Measurements from ENCODE around the gene ZNF646. TPM values are rescaled to one million over a fixed set of nuclear protein-coding genes. Genes with fewer than 3 reads are reported as not detected.

The ZNF646 gene
- total RNA-seq, 4 donors from 2014 or later = 3.3 to 17.3 (median 15.1) TPM

- no peaks in the 10 kb centered on the region for H3K36me3 ChIP-seq
- H3K4me3 ChIP-seq = no peak overlapping the region
- intact Hi-C loops (cut with DNase I; ENCODE audit: low total_unique reads) = no loop called here
- H3K9me3 ChIP-seq = no peaks in the 10 kb centered on the region
- no peak for TF ChIP-seq POLR2A (IDR thresholded peaks at IDR 0.05)
- H3K4me1 ChIP-seq = peaks cover 0 to 4% of the 10 kb centered on the region in 2 donors
- H3K27me3 ChIP-seq = no peaks in the 10 kb centered on the region
- no peak overlapping the region for H3K27ac ChIP-seq
- no peak for DNase-seq
Observed at GRCh38 chr16:31120129-31120528, 45.9 kb downstream of the ZNF646 start.

GRCh38 chr16:31125844-31126243, 51.6 kb downstream of the ZNF646 start:
- H3K4me1 ChIP-seq = peaks cover 0 to 11% of the 10 kb centered on the region in 2 donors
- intact Hi-C loops (cut with DNase I; ENCODE audit: low total_unique reads) = no loop called here
- H3K27me3 ChIP-seq = no peaks in the 10 kb centered on the region
- no peaks in the 10 kb centered on the region for H3K9me3 ChIP-seq
- H3K27ac ChIP-seq = no peak overlapping the region
- DNase-seq = no peak
- TF ChIP-seq CTCF (IDR thresholded peaks at IDR 0.05) (no peak), POLR2A (IDR thresholded peaks at IDR 0.05) (no peak)
- no peaks in the 10 kb centered on the region for H3K36me3 ChIP-seq
- no peak overlapping the region for H3K4me3 ChIP-seq

GRCh38 chr16:31127182-31127581, 53.0 kb downstream of the ZNF646 start:
- H3K27me3 ChIP-seq = no peaks in the 10 kb centered on the region
- no peak for DNase-seq
- no peaks in the 10 kb centered on the region for H3K9me3 ChIP-seq
- no peaks in the 10 kb centered on the region for H3K36me3 ChIP-seq
- H3K4me1 ChIP-seq = peaks cover 0 to 11% of the 10 kb centered on the region in 2 donors
- H3K27ac ChIP-seq = no peak overlapping the region
- no peak overlapping the region for H3K4me3 ChIP-seq
- TF ChIP-seq POLR2A (IDR thresholded peaks at IDR 0.05) = no peak
- TF ChIP-seq CTCF (IDR thresholded peaks at IDR 0.05) = no peak
- intact Hi-C loops (cut with DNase I; ENCODE audit: low total_unique reads) = no loop called here

GRCh38 chr16:31128711-31129567, 54.7 kb downstream of the ZNF646 start:
- Histone ChIP-seq H3K27ac (peak overlapping the region; percentile 59 to 60), H3K9me3 (no peaks in the 10 kb centered on the region), H3K36me3 (no peaks in the 10 kb centered on the region), H3K27me3 (no peaks in the 10 kb centered on the region), H3K4me1 (peaks cover 0 to 11% of the 10 kb centered on the region in 2 donors), H3K4me3 (no peak overlapping the region)
- TF ChIP-seq POLR2A (IDR thresholded peaks at IDR 0.05) (no peak), CTCF (IDR thresholded peaks at IDR 0.05) (no peak)
- intact Hi-C loops (cut with DNase I; ENCODE audit: low total_unique reads) = no loop called here
- DNase-seq = no peak

GRCh38 chr16:31129568-31130335, 55.5 kb downstream of the ZNF646 start:
- H3K4me1 ChIP-seq = peaks cover 0 to 11% of the 10 kb centered on the region in 2 donors
- peak overlapping the region; percentile 59 to 60 for H3K27ac ChIP-seq
- H3K4me3 ChIP-seq = no peak overlapping the region
- no peaks in the 10 kb centered on the region for H3K36me3 ChIP-seq
- no peaks in the 10 kb centered on the region for H3K9me3 ChIP-seq
- intact Hi-C loops (cut with DNase I; ENCODE audit: low total_unique reads) = no loop called here
- peak; percentile 57 to 82 for DNase-seq
- peak in 1 of 4 experiments; percentile 11 for TF ChIP-seq CTCF (IDR thresholded peaks at IDR 0.05)
- TF ChIP-seq POLR2A (IDR thresholded peaks at IDR 0.05) = no peak
- no peaks in the 10 kb centered on the region for H3K27me3 ChIP-seq
